Epithelial cell of proximal tubule (primary cell): ENCODE measurements around the gene CRACR2A. TPM values are rescaled to one million over a fixed set of nuclear protein-coding genes. Genes with fewer than 3 reads are reported as not detected.

Experiments used
- DNase-seq: peaks from one replicate; pipeline ENCODE4 v3.0.0-alpha.2; 2011; ENCODE audit warnings: low read depth
- H3K4me3 ChIP-seq: 2 replicates; pipeline ENCODE4 v1.5.1; 2011; ENCODE audit warnings: low read depth, mild to moderate bottlenecking, low read length
- CTCF ChIP-seq: conservative IDR thresholded peaks from 2 replicates; pipeline ENCODE4 v1.5.1; 2012; ENCODE audit warnings: low read depth, mild to moderate bottlenecking, low read length
- total RNA-seq: library from RNA; depleted of rRNA; stranded (reverse); fragments of >200 nt; gene quantifications from 2 replicates; pipeline ENCODE4 v1.2.3, GENCODE V29; 2015

CRACR2A gene
- total RNA-seq, 1 donor from 2014 or later: 1.7 TPM

DNA sequence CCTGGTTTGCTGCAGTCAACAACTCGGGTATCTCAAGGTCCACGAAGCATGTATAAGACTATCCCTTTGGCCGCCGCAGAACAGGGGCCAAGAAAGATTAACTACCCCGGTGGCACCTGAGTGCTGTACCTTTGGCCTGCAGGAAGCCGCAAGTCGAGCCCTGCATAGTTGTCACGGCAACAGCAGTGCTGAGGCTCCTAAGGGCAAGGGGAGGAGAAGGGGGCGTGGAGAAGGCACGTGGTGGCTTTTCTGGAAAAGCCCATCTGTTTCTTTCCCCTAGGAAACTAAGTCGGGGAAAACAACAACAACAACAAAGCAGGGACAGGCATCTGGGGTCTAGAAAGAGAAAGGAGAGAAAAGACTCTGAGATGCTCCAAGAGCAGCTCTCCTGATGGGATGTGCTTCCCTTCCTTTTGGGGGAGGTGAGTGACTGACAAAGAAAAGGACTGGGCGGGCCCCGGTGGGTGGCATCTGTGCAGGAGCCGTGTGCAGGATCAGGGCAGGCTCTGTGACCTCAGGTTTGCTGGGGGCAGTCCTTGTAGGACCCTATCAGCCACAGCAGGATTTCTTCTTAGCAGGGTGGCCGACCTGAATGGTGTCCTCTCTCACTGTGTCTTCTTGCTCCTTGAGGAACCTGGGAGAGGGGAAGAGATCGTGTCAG, 138.0 kb downstream of the CRACR2A start:
- no peak overlapping the region for H3K4me3 ChIP-seq

GRCh38 chr12:3613641-3614395, 139.1 kb downstream of the CRACR2A start:
- DNase-seq: no peak
- TF ChIP-seq CTCF: no peak
- H3K4me3 ChIP-seq: no peak overlapping the region

More for the DNA sequence above, 138.0 kb downstream of the CRACR2A start:
- DNase-seq: no peak
- no peak for TF ChIP-seq CTCF

- no peak overlapping the region for H3K4me3 ChIP-seq
- no peak for DNase-seq
- no peak for TF ChIP-seq CTCF
These were observed 140.8 kb downstream of the CRACR2A start for GRCh38 chr12:3611860-3612703.

GRCh38 chr12:3607821-3608220, 145.1 kb downstream of the CRACR2A start:
- H3K4me3 ChIP-seq: no peak overlapping the region
- TF ChIP-seq CTCF: no peak
- no peak for DNase-seq

GRCh38 chr12:3607039-3607720, 145.7 kb downstream of the CRACR2A start:
- H3K4me3 ChIP-seq: no peak overlapping the region
- no peak for TF ChIP-seq CTCF
- DNase-seq: no peak

GRCh38 chr12:3606128-3606527, 146.8 kb downstream of the CRACR2A start:
- no peak for TF ChIP-seq CTCF
- no peak overlapping the region for H3K4me3 ChIP-seq
- no peak for DNase-seq
